K562 (cell line): ENCODE measurements around the gene RTBDN. TPM values are rescaled to one million over a fixed set of nuclear protein-coding genes. Genes with fewer than 3 reads are reported as not detected.

ENCODE experiments used
- ATAC-seq: fragments of 200-7000 bp; cut with Tn5 transposase; 3 replicates; pipeline ENCODE4 v1.9.1; 2020; ENCODE audit warnings: moderate library complexity
- BruUV-seq: library from RNA; stranded (reverse); fragments of 400-500 nt; replicated peaks from 2 replicates; lab custom pipeline; 2021; lab: Mats Ljungman, UMichigan
- CTCF ChIA-PET: fragments of 300-600 bp; formaldehyde crosslinking; extraction: SDS; loops from one replicate; lab custom pipeline; 2021; ENCODE audit warnings: low intra/inter-chr PET ratio; lab: Yijun Ruan, JAX
- POLR2A ChIA-PET: fragments of 300-600, 350-650 bp; sonication (Branson Sonifier 250); formaldehyde crosslinking; extraction: SDS; loops from one replicate; lab custom pipeline; 2021; ENCODE audit warnings: antibody characterized with exemption, inconsistent platforms; lab: Yijun Ruan, JAX
- DNase-seq, 4 experiments: peaks; one replicate each; pipeline versions ENCODE4 v3.0.0 to v3.0.0-alpha.2; 2011 to 2018; ENCODE audit warnings: low spot score in 3 of 4, mixed read lengths in 3 of 4; ENCODE audit errors: extremely low read depth in 1 of 4
- FAIRE-seq: peaks from 2 replicates; lab custom pipeline; 2011; peaks lifted over from hg19 to GRCh38; lab: Jason Lieb, UNC
- H2AFZ ChIP-seq: 2 replicates; pipeline ENCODE4 v1.6.0; 2011; ENCODE audit warnings: low read depth, low read length, control low read depth, inconsistent platforms
- H3K27ac ChIP-seq: fragments of 200-600 bp; 3 replicates; pipeline ENCODE4 v1.8.0; 2011; ENCODE audit warnings: low read depth, mild to moderate bottlenecking, control low read depth, inconsistent platforms, low read length, moderate library complexity, mixed read lengths; ENCODE audit errors: extremely low read depth
- H3K27me3 ChIP-seq, 2 experiments: fragments of 300-600 bp in 1 of 2; 2 replicates in 1 of 2; 3 replicates in 1 of 2; pipeline versions ENCODE4 v1.6.0 to v1.8.0; 2011; ENCODE audit warnings: inconsistent platforms in 2 of 2, low read length in 2 of 2, mild to moderate bottlenecking in 1 of 2, mixed read lengths in 1 of 2, moderate library complexity in 1 of 2; ENCODE audit not compliant: control insufficient read depth in 2 of 2, insufficient read depth in 2 of 2
- H3K36me3 ChIP-seq: fragments of 300-600 bp; 3 replicates; pipeline ENCODE4 v1.8.0; 2011; ENCODE audit warnings: mild to moderate bottlenecking, low read length, inconsistent platforms; ENCODE audit not compliant: control insufficient read depth, insufficient read depth
- H3K4me1 ChIP-seq, 2 experiments: fragments of 200-600 bp in 1 of 2; replicated peaks in 1 of 2; 2 replicates in 1 of 2; 3 replicates in 1 of 2; pipeline versions ENCODE4 v1.5.1 to v1.8.0; 2011; ENCODE audit warnings: inconsistent platforms in 2 of 2, low read length in 2 of 2, mild to moderate bottlenecking in 1 of 2, mixed read lengths in 1 of 2, moderate library complexity in 1 of 2; ENCODE audit not compliant: control insufficient read depth in 2 of 2, insufficient read depth in 2 of 2
- H3K4me2 ChIP-seq: 2 replicates; pipeline ENCODE4 v1.6.1; 2011; ENCODE audit warnings: low read length, control low read depth, inconsistent platforms, mixed read lengths; ENCODE audit not compliant: insufficient read depth
- H3K4me3 ChIP-seq: fragments of 200-600 bp; sonication (generic), shearing (Covaris generic); 2 replicates; pipeline ENCODE4 v1.5.1; 2016; ENCODE audit warnings: control low read depth, inconsistent platforms
- H3K79me2 ChIP-seq: fragments of 200-600 bp; 3 replicates; pipeline ENCODE4 v1.8.0; 2011; ENCODE audit warnings: low read length, inconsistent platforms; ENCODE audit not compliant: control insufficient read depth, insufficient read depth
- H3K9ac ChIP-seq, 2 experiments: 2 replicates each; pipeline versions ENCODE4 v1.6.0 to v1.6.1; 2011; ENCODE audit warnings: low read depth in 2 of 2, low read length in 2 of 2, control low read depth in 1 of 2, inconsistent platforms in 1 of 2, mild to moderate bottlenecking in 1 of 2, mixed read lengths in 1 of 2; ENCODE audit not compliant: insufficient read depth in 1 of 2
- H3K9me1 ChIP-seq: one replicate; pipeline ENCODE4 v1.6.0; 2011; ENCODE audit warnings: inconsistent platforms, mild to moderate bottlenecking, low read length, moderate library complexity; ENCODE audit not compliant: control insufficient read depth, insufficient read depth
- H3K9me3 ChIP-seq: replicated peaks from 2 replicates; pipeline ENCODE4 v1.5.1; 2011; ENCODE audit warnings: low read depth, low read length, inconsistent platforms; ENCODE audit not compliant: control insufficient read depth, insufficient read depth
- H4K20me1 ChIP-seq: replicated peaks from 2 replicates; pipeline ENCODE4 v1.6.1; 2011; ENCODE audit warnings: low read length, inconsistent platforms, mixed read lengths; ENCODE audit not compliant: control insufficient read depth, insufficient read depth
- CBFA2T2 ChIP-seq: fragments of 450-650 bp; conservative IDR thresholded peaks from 2 replicates; pipeline ENCODE4 v1.6.1; 2017; ENCODE audit warnings: mild to moderate bottlenecking
- CHD4 ChIP-seq: fragments of 200-600 bp; sonication (generic); IDR thresholded peaks from 3 replicates; pipeline ENCODE4 v1.6.1; 2012; ENCODE audit warnings: low read depth, mild to moderate bottlenecking, mixed read lengths, low read length, inconsistent platforms; ENCODE audit not compliant: insufficient read depth, insufficient replicate concordance, poor library complexity, severe bottlenecking
- DMBX1 ChIP-seq: fragments of 250-450 bp; sonication (Bioruptor Pico); IDR thresholded peaks from 2 replicates; pipeline ENCODE4 v1.8.0; 2022; ENCODE audit warnings: inconsistent platforms, mild to moderate bottlenecking, moderate library complexity, borderline replicate concordance
- ETS2 ChIP-seq: IDR thresholded peaks from 2 replicates; pipeline ENCODE4 v1.6.1; 2016; ENCODE audit warnings: borderline replicate concordance, missing genetic modification characterization, mild to moderate bottlenecking, moderate library complexity, missing compliant biosample characterization; ENCODE audit not compliant: poor library complexity, severe bottlenecking
- GATAD2B ChIP-seq: fragments of 450-650 bp; IDR thresholded peaks from 2 replicates; pipeline ENCODE4 v1.6.1; 2017; ENCODE audit warnings: mild to moderate bottlenecking, borderline replicate concordance
- KDM1A ChIP-seq, 2 experiments: fragments of 450-650 bp; IDR thresholded peaks; 2 replicates each; pipeline ENCODE4 v1.6.1; 2016; ENCODE audit warnings: mild to moderate bottlenecking in 2 of 2
- KDM4B ChIP-seq, 2 experiments: fragments of 450-650 bp in 1 of 2; sonication (generic) in 1 of 2; IDR thresholded peaks; 2 replicates each; pipeline ENCODE4 v1.6.1; 2016 to 2017; ENCODE audit warnings: borderline replicate concordance in 2 of 2, antibody characterized with exemption in 1 of 2, low read depth in 1 of 2, mild to moderate bottlenecking in 1 of 2
- NCOA2 ChIP-seq, 2 experiments: fragments of 450-650 bp; IDR thresholded peaks; 2 replicates each; pipeline ENCODE4 v1.6.1; 2018; ENCODE audit warnings: mild to moderate bottlenecking in 2 of 2, moderate library complexity in 1 of 2; ENCODE audit not compliant: partially characterized antibody in 2 of 2
- SMAD3 ChIP-seq: fragments of 450-650 bp; formaldehyde crosslinking; conservative IDR thresholded peaks from 2 replicates; pipeline ENCODE4 v1.4.0; 2020; ENCODE audit warnings: mild to moderate bottlenecking
- SMAD4 ChIP-seq: fragments of 250-450 bp; sonication (Bioruptor Pico); conservative IDR thresholded peaks from 2 replicates; pipeline ENCODE4 v1.8.0; 2021; ENCODE audit warnings: inconsistent platforms, mild to moderate bottlenecking, moderate library complexity
- SRF ChIP-seq, 2 experiments: fragments of 250-450, 450-650 bp in 1 of 2; sonication (Bioruptor Pico) in 1 of 2; sonication (generic) in 1 of 2; formaldehyde crosslinking; IDR thresholded peaks; 2 replicates each; pipeline versions ENCODE4 v1.5.0 to v1.5.1; 2020 to 2022; ENCODE audit warnings: mild to moderate bottlenecking in 1 of 2, missing genetic modification reagents in 1 of 2
- ZNF717 ChIP-seq: fragments of 250-450 bp; sonication (Bioruptor Pico); IDR thresholded peaks from 2 replicates; pipeline ENCODE4 v1.5.0; 2021
- WGBS: fragments of 100-300 bp; shearing (Covaris generic); methylation state at CpG from one replicate; pipeline ENCODE4 v1.1.6; 2016; ENCODE audit warnings: low coverage, mixed read lengths; ENCODE audit not compliant: insufficient coverage; ENCODE audit errors: missing lambda C conversion rate; 5-methylcytosine and 5-hydroxymethylcytosine counted together
- in situ Hi-C: fragments of 300-500 bp; cut with MboI; formaldehyde crosslinking; loops from 4 replicates; pipeline ENCODE4 v1.15.0; 2018; ENCODE audit warnings: inconsistent platforms, mixed read lengths
- intact Hi-C: fragments of 100-400 bp; cut with micrococcal nuclease; formaldehyde crosslinking; loops from 2 replicates; pipeline ENCODE4 v1.14.2; 2022
- polyA plus RNA-seq, 8 experiments: library from polyadenylated mRNA; depleted of rRNA in 4 of 8; stranded (reverse) in 5 of 8; unstranded in 3 of 8; fragments of >200 nt; fragmentation: Nextera tagmentation in 2 of 8; fragmentation: Illumina TruSeq in 1 of 8; extraction: Ambion mirVana in 2 of 8; extraction: Trizol in 1 of 8; gene quantifications; 2 replicates each; pipeline versions ENCODE4 v1.2.1 to v1.2.3, GENCODE V29; 2011 to 2014; ENCODE audit warnings: inconsistent platforms in 1 of 8, missing spikeins in 1 of 8
- total RNA-seq, 7 experiments: library from RNA; depleted of rRNA in 6 of 7; stranded (reverse); fragments of >200 nt in 6 of 7; fragmentation: Illumina TruSeq in 2 of 7; extraction: Trizol in 2 of 7; gene quantifications; 2 replicates each; pipeline versions ENCODE4 v1.2.1 to v1.2.3, GENCODE V29; 2011 to 2021; ENCODE audit warnings: low replicate concordance in 1 of 7
- TF ChIP-seq, protein P1 (sequence below): sonication (generic); formaldehyde crosslinking; IDR thresholded peaks from 2 replicates; pipeline ENCODE4 v1.8.0; 2022; ENCODE audit warnings: missing genetic modification reagents, mild to moderate bottlenecking, moderate library complexity, borderline replicate concordance
- TF ChIP-seq, protein P2 (sequence below), 2 experiments: IDR thresholded peaks; 2 replicates each; pipeline ENCODE4 v1.6.1; 2011; ENCODE audit warnings: borderline replicate concordance in 1 of 2, control low read depth in 1 of 2, low read depth in 1 of 2, low read length in 1 of 2, mild to moderate bottlenecking in 1 of 2, mixed read lengths in 1 of 2, moderate library complexity in 1 of 2; ENCODE audit not compliant: insufficient read depth in 1 of 2, insufficient read length in 1 of 2, poor library complexity in 1 of 2, severe bottlenecking in 1 of 2; ENCODE audit errors: extremely low read depth in 1 of 2

RTBDN gene
- total and polyA plus RNA-seq, 9 of the 15 experiments (the other 6 are each of a cell fraction or from before 2014, with no cell fraction given): 0.20 to 2.3 (median 0.72) TPM; not detected in 1

DNA sequence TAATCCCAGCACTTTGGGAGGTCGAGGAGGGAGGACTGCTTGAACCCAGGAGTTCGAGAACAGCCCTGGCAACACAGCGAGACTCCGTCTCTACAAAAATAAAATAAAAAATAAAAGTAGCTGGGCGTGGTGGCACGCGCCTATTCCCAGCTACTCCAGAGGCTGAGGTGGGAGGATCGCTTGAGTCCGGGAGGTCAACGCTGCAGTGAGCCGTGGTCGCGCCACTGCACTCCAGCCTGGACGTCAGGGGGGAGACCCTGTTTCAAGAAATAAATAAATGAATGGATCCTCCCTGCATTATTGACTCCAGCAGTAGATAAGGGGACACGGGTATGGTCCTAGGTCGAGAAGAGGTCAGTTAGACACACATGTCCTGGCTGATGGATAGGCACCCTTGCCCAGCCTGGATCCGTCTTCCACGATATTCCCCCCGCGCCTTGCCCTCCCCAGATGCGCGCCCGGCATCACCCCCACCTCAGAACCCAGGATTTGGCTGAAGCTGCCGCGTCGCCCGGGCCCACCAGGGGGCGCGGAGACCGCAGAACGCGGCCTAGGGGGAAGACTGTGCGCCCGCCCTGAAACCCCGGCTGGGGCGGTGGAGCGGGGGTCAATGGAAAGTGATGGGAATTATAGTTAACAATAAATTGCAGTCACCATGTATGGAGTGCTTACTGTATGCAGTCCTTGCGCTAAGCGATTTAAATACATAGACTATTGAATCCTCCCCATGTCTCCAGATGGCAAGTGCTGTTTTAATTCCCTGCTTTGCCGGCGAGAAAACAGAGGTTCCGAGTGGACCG lies 57.0 kb downstream of the RTBDN start:
- peak overlapping the region; percentile 83 for H2AFZ ChIP-seq
- ChIA-PET POLR2A (interaction anchor here (0.5 to 4.1 kb wide), 11 partner anchors 11 to 353 kb away, joined by 3 to 44 read pairs (median 3); partner anchors contain the start of genes GET3, JUNB, PRDX2 and THSD8), CTCF (interaction anchor here (1.1 to 4.1 kb wide), 3 partner anchors 17 to 70 kb away, joined by 3 to 30 read pairs (median 3); no protein-coding TSS in a partner anchor)
- ATAC-seq: peak; percentile 76
- peak overlapping the region; percentile 59 to 89; a peak in 3 of 4 replicates for H3K9ac ChIP-seq
- H3K36me3 ChIP-seq: no peaks in the 10 kb centered on the region
- DNase-seq: peak; percentile 72 to 89 (median 78)
- intact Hi-C loops (loop anchor here (1.0 to 5.0 kb wide), 2 partner anchors 19 to 65 kb away; no protein-coding TSS in a partner anchor), in situ Hi-C loops (no loop called here)
- H3K4me2 ChIP-seq: peak overlapping the region; percentile 85
- 13% methylated on average over 41 of the region's 43 CpGs for WGBS
- no peaks in the 10 kb centered on the region for H3K9me1 ChIP-seq
- no peaks in the 10 kb centered on the region for H3K27me3 ChIP-seq
- H3K4me1 ChIP-seq: peaks cover 23 to 56% of the 10 kb centered on the region in 2 experiments; a peak in 4 of 5 replicates
- H3K4me3 ChIP-seq: peak overlapping the region; percentile 37
- H3K27ac ChIP-seq: peak overlapping the region; percentile 68
- BruUV-seq: no TSS peak
- no peaks in the 10 kb centered on the region for H4K20me1 ChIP-seq
- peaks cover 6% of the 10 kb centered on the region; the same call in 1 of the 3 replicates for H3K79me2 ChIP-seq
- FAIRE-seq: peak; percentile 37
- no peaks in the 10 kb centered on the region for H3K9me3 ChIP-seq
- no peak for TF ChIP-seq CHD4
- TF ChIP-seq ETS2 (tag): no peak
- no peak for TF ChIP-seq CBFA2T2
- TF ChIP-seq, protein P1, sequence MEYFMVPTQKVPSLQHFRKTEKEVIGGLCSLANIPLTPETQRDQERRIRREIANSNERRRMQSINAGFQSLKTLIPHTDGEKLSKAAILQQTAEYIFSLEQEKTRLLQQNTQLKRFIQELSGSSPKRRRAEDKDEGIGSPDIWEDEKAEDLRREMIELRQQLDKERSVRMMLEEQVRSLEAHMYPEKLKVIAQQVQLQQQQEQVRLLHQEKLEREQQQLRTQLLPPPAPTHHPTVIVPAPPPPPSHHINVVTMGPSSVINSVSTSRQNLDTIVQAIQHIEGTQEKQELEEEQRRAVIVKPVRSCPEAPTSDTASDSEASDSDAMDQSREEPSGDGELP (CRISPR knock-in tag): peak; percentile 63; the same call in 1 of the 2 replicates
- TF ChIP-seq SMAD4 (CRISPR knock-in tag): peak; percentile 51
- TF ChIP-seq, protein P2, sequence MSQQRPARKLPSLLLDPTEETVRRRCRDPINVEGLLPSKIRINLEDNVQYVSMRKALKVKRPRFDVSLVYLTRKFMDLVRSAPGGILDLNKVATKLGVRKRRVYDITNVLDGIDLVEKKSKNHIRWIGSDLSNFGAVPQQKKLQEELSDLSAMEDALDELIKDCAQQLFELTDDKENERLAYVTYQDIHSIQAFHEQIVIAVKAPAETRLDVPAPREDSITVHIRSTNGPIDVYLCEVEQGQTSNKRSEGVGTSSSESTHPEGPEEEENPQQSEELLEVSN (IDR thresholded peaks at IDR 0.05; ENCODE audit: borderline replicate concordance in 1 of 2, extremely low read depth in 1 of 2, insufficient read depth in 1 of 2, insufficient read length in 1 of 2, low read depth in 1 of 2, low read length in 1 of 2, poor library complexity in 1 of 2, severe bottlenecking in 1 of 2): peak in 1 of 2 experiments; percentile 42
- TF ChIP-seq KDM4B (IDR thresholded peaks at IDR 0.05; ENCODE audit: borderline replicate concordance in 2 of 2, low read depth in 1 of 2): 0 out of 4 replicates have a peak, but pooled peaks of 1 of the 2 experiments have one; percentile 31
- TF ChIP-seq KDM1A (IDR thresholded peaks at IDR 0.05): peak in 1 of 2 experiments; percentile 37; a peak in 1 of 4 replicates
- no peak for TF ChIP-seq NCOA2 (IDR thresholded peaks at IDR 0.05; ENCODE audit: partially characterized antibody in 2 of 2)
- TF ChIP-seq GATAD2B: peak; percentile 72; the same call in 1 of the 2 replicates
- no peak for TF ChIP-seq ZNF717
- peak in 1 of 2 experiments; percentile 52; a peak in 1 of 4 replicates for TF ChIP-seq SRF (CRISPR knock-in tag; IDR thresholded peaks at IDR 0.05)
- TF ChIP-seq DMBX1 (CRISPR knock-in tag): 0 out of 2 replicates have a peak, but pooled peaks have one; percentile 45
- no peak for TF ChIP-seq SMAD3 (CRISPR knock-in tag)
